PFSK-1 (cell line): ENCODE results near the gene POLR1A.

Source experiments
- FOXP2 ChIP-seq: optimal IDR thresholded peaks from 2 replicates; pipeline ENCODE3; 2011; ENCODE audit warnings: borderline replicate concordance, control low read depth, inconsistent platforms; ENCODE audit not compliant: insufficient read depth; ENCODE audit errors: extremely low read length, extremely low read depth
- POLR2AphosphoS5 ChIP-seq: IDR thresholded peaks from 2 replicates; pipeline ENCODE4 v1.6.1; 2012; ENCODE audit warnings: low read depth, mild to moderate bottlenecking, control low read depth, low read length, moderate library complexity

- TF ChIP-seq FOXP2 = no peak
- no peak for TF ChIP-seq POLR2AphosphoS5
Measured at GRCh38 chr2:86029873-86030272, 75.8 kb downstream of the POLR1A start.
